HCT116 (cell line): ENCODE data around the gene PAM16. TPM values are rescaled to one million over a fixed set of nuclear protein-coding genes. Genes with fewer than 3 reads are reported as not detected.
A peak's percentile ranks its signal among the peaks of the same experiment; 100 is the strongest.

Source experiments
- ATAC-seq: fragments of 200-7000 bp; cut with Tn5 transposase; 2 replicates; pipeline ENCODE4 v1.9.1; 2020; ENCODE audit warnings: mild to moderate bottlenecking, moderate library complexity
- BruUV-seq: library from RNA; stranded (reverse); fragments of 400-500 nt; replicated peaks from 2 replicates; lab custom pipeline; 2021; lab: Mats Ljungman, UMichigan
- CTCF ChIA-PET: fragments of 300-600 bp; sonication (Branson Sonifier 250); formaldehyde crosslinking; loops from one replicate; lab custom pipeline; 2021; ENCODE audit warnings: antibody characterized with exemption; lab: Charles Lee
- POLR2A ChIA-PET: fragments of 300-600, 350-600 bp; sonication (Branson Sonifier 250); formaldehyde crosslinking; loops from one replicate; lab custom pipeline; 2021; ENCODE audit warnings: antibody characterized with exemption; lab: Charles Lee
- RAD21 ChIA-PET, 2 experiments: fragments of 300-600 bp; sonication (Branson Sonifier 250); formaldehyde crosslinking; loops; one replicate each; lab custom pipeline; 2023; ENCODE audit warnings: low total read pairs in 2 of 2; ENCODE audit not compliant: uncharacterized antibody in 2 of 2, unreplicated experiment in 2 of 2, low non-redundant PET in 1 of 2; lab: Charles Lee
- DNase-seq: peaks from one replicate; pipeline ENCODE4 v3.0.0-alpha.2; 2010; ENCODE audit warnings: low read depth, low spot score
- H2AFZ ChIP-seq: fragments of 200-600 bp; shearing (Covaris generic), sonication (generic); 2 replicates; pipeline ENCODE4 v1.6.1; 2017; ENCODE audit warnings: low read depth, mixed run types, mixed read lengths, antibody characterized with exemption, low read length; ENCODE audit not compliant: poor library complexity, severe bottlenecking
- H3K27ac ChIP-seq: 2 replicates; pipeline ENCODE4 v1.5.1; 2012; ENCODE audit warnings: low read depth, low read length
- H3K27me3 ChIP-seq: fragments of 200-600 bp; sonication (generic); 2 replicates; pipeline ENCODE4 v1.6.1; 2016; ENCODE audit warnings: mixed run types, low read length, mixed read lengths; ENCODE audit not compliant: insufficient read depth
- H3K36me3 ChIP-seq, 2 experiments: fragments of 200-500 bp in 1 of 2; fragments of 200-600 bp in 1 of 2; sonication (Bioruptor generic) in 1 of 2; sonication (generic) in 1 of 2; 2 replicates each; pipeline versions ENCODE4 v1.5.1 to v1.6.1; 2014 to 2016; ENCODE audit warnings: low read length in 2 of 2, inconsistent platforms in 1 of 2, mixed read lengths in 1 of 2, mixed run types in 1 of 2; ENCODE audit not compliant: insufficient read depth in 2 of 2, control insufficient read depth in 1 of 2
- H3K4me1 ChIP-seq, 2 experiments: fragments of 200-600 bp in 1 of 2; sonication (generic) in 1 of 2; 2 replicates each; pipeline versions ENCODE4 v1.5.1 to v1.6.1; 2012 to 2017; ENCODE audit warnings: low read length in 2 of 2, inconsistent platforms in 1 of 2, mild to moderate bottlenecking in 1 of 2, mixed read lengths in 1 of 2, mixed run types in 1 of 2, moderate library complexity in 1 of 2; ENCODE audit not compliant: insufficient read depth in 2 of 2, control insufficient read depth in 1 of 2
- H3K4me2 ChIP-seq: fragments of 200-600 bp; sonication (generic); 2 replicates; pipeline ENCODE4 v1.6.1; 2017; ENCODE audit warnings: mixed run types, low read length, mixed read lengths
- H3K4me3 ChIP-seq, 2 experiments: fragments of 200-600 bp in 1 of 2; sonication (generic) in 1 of 2; replicated peaks in 1 of 2; 2 replicates each; pipeline ENCODE4 v1.5.1; 2011 to 2016; ENCODE audit warnings: low read length in 2 of 2, control low read depth in 1 of 2, low read depth in 1 of 2, mild to moderate bottlenecking in 1 of 2, mixed read lengths in 1 of 2, mixed run types in 1 of 2
- H3K79me2 ChIP-seq: fragments of 200-600 bp; sonication (generic); 2 replicates; pipeline ENCODE4 v1.6.1; 2017; ENCODE audit warnings: mild to moderate bottlenecking, mixed run types, low read length, moderate library complexity, mixed read lengths; ENCODE audit not compliant: insufficient read depth
- H3K9ac ChIP-seq: fragments of 200-600 bp; sonication (generic); 2 replicates; pipeline ENCODE4 v1.6.1; 2016; ENCODE audit warnings: low read length, mixed read lengths
- H3K9me2 ChIP-seq: fragments of 200-600 bp; sonication (generic), shearing (Covaris generic); 2 replicates; pipeline ENCODE4 v1.6.1; 2017; ENCODE audit warnings: mixed run types, mild to moderate bottlenecking, moderate library complexity; ENCODE audit not compliant: insufficient read depth
- H3K9me3 ChIP-seq, 2 experiments: fragments of 200-500 bp in 1 of 2; fragments of 200-600 bp in 1 of 2; sonication (Bioruptor generic) in 1 of 2; sonication (generic) in 1 of 2; 2 replicates each; pipeline ENCODE4 v1.6.1; 2014 to 2017; ENCODE audit warnings: low read length in 2 of 2, mixed read lengths in 2 of 2, inconsistent platforms in 1 of 2, low read depth in 1 of 2, mild to moderate bottlenecking in 1 of 2, mixed run types in 1 of 2, moderate library complexity in 1 of 2; ENCODE audit not compliant: control insufficient read depth in 1 of 2, insufficient read depth in 1 of 2
- H4K20me1 ChIP-seq: fragments of 200-600 bp; sonication (generic), shearing (Covaris generic); 2 replicates; pipeline ENCODE4 v1.6.1; 2017; ENCODE audit warnings: mixed run types, mild to moderate bottlenecking, moderate library complexity; ENCODE audit not compliant: insufficient read depth
- CEBPB ChIP-seq: IDR thresholded peaks from 2 replicates; pipeline ENCODE4 v1.6.1; 2012; ENCODE audit warnings: low read depth
- EGR1 ChIP-seq: IDR thresholded peaks from 2 replicates; pipeline ENCODE4 v1.6.1; 2012; ENCODE audit warnings: low read depth
- ELF1 ChIP-seq: IDR thresholded peaks from 2 replicates; pipeline ENCODE4 v1.6.1; 2012; ENCODE audit warnings: low read depth, borderline replicate concordance
- EZH2 ChIP-seq: fragments of 200-600 bp; sonication (generic); IDR thresholded peaks from 2 replicates; pipeline ENCODE4 v1.6.1; 2017; ENCODE audit warnings: antibody characterized with exemption, mixed run types
- FOSL1 ChIP-seq: IDR thresholded peaks from 2 replicates; pipeline ENCODE4 v1.6.1; 2012; ENCODE audit warnings: low read depth
- POLR2A ChIP-seq: IDR thresholded peaks from 2 replicates; pipeline ENCODE4 v1.7.0; 2011; ENCODE audit warnings: borderline replicate concordance; ENCODE audit not compliant: insufficient read depth, insufficient read length; ENCODE audit errors: extremely low read depth
- POLR2AphosphoS5 ChIP-seq: IDR thresholded peaks from 2 replicates; pipeline ENCODE4 v1.6.1; 2011; ENCODE audit warnings: mild to moderate bottlenecking, low read depth, low read length, moderate library complexity
- RAD21 ChIP-seq: IDR thresholded peaks from 2 replicates; pipeline ENCODE4 v1.6.1; 2012; ENCODE audit warnings: low read depth, mild to moderate bottlenecking
- SIN3A ChIP-seq: IDR thresholded peaks from 2 replicates; pipeline ENCODE4 v1.6.1; 2012; ENCODE audit warnings: low read depth
- SP1 ChIP-seq: IDR thresholded peaks from 2 replicates; pipeline ENCODE4 v1.6.1; 2012; ENCODE audit warnings: low read depth
- SRF ChIP-seq: IDR thresholded peaks from 2 replicates; pipeline ENCODE4 v1.6.1; 2012; ENCODE audit warnings: low read depth
- TCF7L2 ChIP-seq: IDR thresholded peaks from 2 replicates; pipeline ENCODE4 v1.7.0; 2011; ENCODE audit warnings: borderline replicate concordance, inconsistent platforms; ENCODE audit not compliant: insufficient read depth, insufficient read length; ENCODE audit errors: extremely low read depth
- ZFX ChIP-seq: fragments of 450-650 bp; IDR thresholded peaks from 2 replicates; pipeline ENCODE4 v1.6.1; 2017
- ZNF274 ChIP-seq: fragments of 200-500 bp; sonication (Bioruptor generic); IDR thresholded peaks from 2 replicates; pipeline ENCODE4 v1.6.1; 2014; ENCODE audit warnings: mild to moderate bottlenecking, low read depth, low read length, inconsistent platforms
- intact Hi-C: fragments of 100-400 bp; cut with micrococcal nuclease; formaldehyde crosslinking; loops from 2 replicates; pipeline ENCODE4 v1.10.0; 2022
- total RNA-seq: library from RNA; stranded (reverse); gene quantifications from one replicate; pipeline ENCODE4 v1.2.1, GENCODE V29; 2021; ENCODE audit not compliant: unreplicated experiment
- TF ChIP-seq, protein P1 (sequence below), 3 experiments: fragments of 200-600 bp in 1 of 3; sonication (generic) in 1 of 3; IDR thresholded peaks in 2 of 3; conservative IDR thresholded peaks in 1 of 3; 2 replicates each; pipeline ENCODE4 v1.5.1; 2012 to 2017; ENCODE audit warnings: low read depth in 2 of 3, low read length in 2 of 3, antibody characterized with exemption in 1 of 3, borderline replicate concordance in 1 of 3, control low read depth in 1 of 3, mild to moderate bottlenecking in 1 of 3, mixed read lengths in 1 of 3, mixed run types in 1 of 3, moderate library complexity in 1 of 3; ENCODE audit not compliant: insufficient read depth in 1 of 3
- TF ChIP-seq, protein P2 (sequence below): IDR thresholded peaks from 2 replicates; pipeline ENCODE4 v1.6.1; 2011; ENCODE audit warnings: mild to moderate bottlenecking, low read length, moderate library complexity; ENCODE audit not compliant: insufficient replicate concordance; ENCODE audit errors: extremely low read depth
- TF ChIP-seq, protein P3 (sequence below): IDR thresholded peaks from 2 replicates; pipeline ENCODE4 v1.6.1; 2012; ENCODE audit warnings: low read depth
- TF ChIP-seq, protein P4 (sequence below): IDR thresholded peaks from 2 replicates; pipeline ENCODE4 v1.6.1; 2012
- TF ChIP-seq, protein P5 (sequence below): IDR thresholded peaks from 2 replicates; pipeline ENCODE4 v1.6.1; 2012

PAM16 gene
- total RNA-seq, 1 experiment from 2014 or later, result 102 TPM

DNA sequence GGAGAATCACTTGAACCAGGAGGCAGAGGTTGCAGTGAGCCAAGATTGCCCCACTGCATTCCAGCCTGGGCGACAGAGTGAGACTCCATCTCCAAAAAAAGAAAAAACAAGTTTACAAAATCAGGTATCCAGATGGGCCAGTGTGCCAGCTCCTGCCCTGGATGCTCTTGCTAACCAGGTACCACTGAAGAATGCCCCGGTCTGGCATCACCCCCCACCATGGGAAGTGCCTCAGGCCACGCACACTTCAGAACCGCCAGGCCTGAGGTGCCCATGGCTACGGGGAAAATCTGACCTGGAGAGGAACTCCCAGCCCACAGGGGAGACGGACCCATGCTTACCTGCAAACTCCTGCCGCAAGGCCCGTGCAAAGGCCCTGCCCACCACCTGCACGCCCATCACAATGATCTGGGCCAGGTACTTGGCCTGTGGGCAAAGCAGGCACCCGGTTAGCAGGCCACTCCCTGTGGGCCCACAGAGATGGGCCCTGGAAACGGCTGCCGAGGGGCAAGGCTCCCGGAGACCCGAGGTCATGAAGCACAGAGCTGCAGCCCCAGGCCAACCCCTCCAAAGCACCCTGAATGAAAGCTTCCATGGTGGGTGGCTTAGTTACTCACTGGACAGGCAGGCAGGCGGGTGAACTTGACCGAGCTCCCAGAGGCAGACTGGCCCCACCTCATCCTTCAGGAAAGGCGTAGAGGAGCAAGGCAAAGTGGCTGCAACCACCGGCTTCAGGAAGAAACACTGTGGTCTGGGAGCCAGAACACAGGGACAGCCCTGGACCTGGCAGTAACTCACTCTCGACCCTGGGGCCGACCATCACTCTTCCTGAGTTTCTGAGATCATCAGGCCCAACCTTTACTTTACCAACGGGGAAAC lies 8.0 kb downstream of the PAM16 start:
- no peak overlapping the region for H3K4me2 ChIP-seq
- BruUV-seq, result no TSS peak
- peaks cover 8 to 21% of the 10 kb centered on the region in 2 experiments; a peak in 2 of 4 replicates for H3K36me3 ChIP-seq
- ChIA-PET POLR2A (no interaction called here), CTCF (no interaction called here), RAD21 (no interaction called here)
- H3K4me3 ChIP-seq, result no peak overlapping the region
- no peaks in the 10 kb centered on the region for H3K4me1 ChIP-seq
- intact Hi-C loops, result no loop called here
- H2AFZ ChIP-seq, result no peak overlapping the region
- no peak overlapping the region for H3K9ac ChIP-seq
- no peaks in the 10 kb centered on the region for H3K27me3 ChIP-seq
- H4K20me1 ChIP-seq, result peaks cover 9% of the 10 kb centered on the region; the same call in 1 of the 2 replicates
- no peaks in the 10 kb centered on the region for H3K9me3 ChIP-seq
- no peak for ATAC-seq
- peak overlapping the region; percentile 30; the same call in 1 of the 2 replicates for H3K27ac ChIP-seq
- H3K79me2 ChIP-seq, result peaks cover 81% of the 10 kb centered on the region
- DNase-seq, result no peak
- no peaks in the 10 kb centered on the region for H3K9me2 ChIP-seq
- TF ChIP-seq EZH2 (no peak), FOSL1 (no peak), SP1 (no peak), ELF1 (no peak), ZNF274 (no peak), EGR1 (no peak), CEBPB (no peak), SIN3A (no peak), TCF7L2 (no peak), RAD21 (no peak), ZFX (no peak), POLR2AphosphoS5 (no peak), POLR2A (no peak), SRF (no peak)
- TF ChIP-seq, protein P1, sequence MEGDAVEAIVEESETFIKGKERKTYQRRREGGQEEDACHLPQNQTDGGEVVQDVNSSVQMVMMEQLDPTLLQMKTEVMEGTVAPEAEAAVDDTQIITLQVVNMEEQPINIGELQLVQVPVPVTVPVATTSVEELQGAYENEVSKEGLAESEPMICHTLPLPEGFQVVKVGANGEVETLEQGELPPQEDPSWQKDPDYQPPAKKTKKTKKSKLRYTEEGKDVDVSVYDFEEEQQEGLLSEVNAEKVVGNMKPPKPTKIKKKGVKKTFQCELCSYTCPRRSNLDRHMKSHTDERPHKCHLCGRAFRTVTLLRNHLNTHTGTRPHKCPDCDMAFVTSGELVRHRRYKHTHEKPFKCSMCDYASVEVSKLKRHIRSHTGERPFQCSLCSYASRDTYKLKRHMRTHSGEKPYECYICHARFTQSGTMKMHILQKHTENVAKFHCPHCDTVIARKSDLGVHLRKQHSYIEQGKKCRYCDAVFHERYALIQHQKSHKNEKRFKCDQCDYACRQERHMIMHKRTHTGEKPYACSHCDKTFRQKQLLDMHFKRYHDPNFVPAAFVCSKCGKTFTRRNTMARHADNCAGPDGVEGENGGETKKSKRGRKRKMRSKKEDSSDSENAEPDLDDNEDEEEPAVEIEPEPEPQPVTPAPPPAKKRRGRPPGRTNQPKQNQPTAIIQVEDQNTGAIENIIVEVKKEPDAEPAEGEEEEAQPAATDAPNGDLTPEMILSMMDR (IDR thresholded peaks at IDR 0.05 in 2 of 3, conservative IDR thresholded peaks at IDR 0.05 in 1 of 3; ENCODE audit: borderline replicate concordance in 1 of 3, insufficient read depth in 1 of 3, low read depth in 2 of 3, low read length in 2 of 3), result no peak
- TF ChIP-seq, protein P2, sequence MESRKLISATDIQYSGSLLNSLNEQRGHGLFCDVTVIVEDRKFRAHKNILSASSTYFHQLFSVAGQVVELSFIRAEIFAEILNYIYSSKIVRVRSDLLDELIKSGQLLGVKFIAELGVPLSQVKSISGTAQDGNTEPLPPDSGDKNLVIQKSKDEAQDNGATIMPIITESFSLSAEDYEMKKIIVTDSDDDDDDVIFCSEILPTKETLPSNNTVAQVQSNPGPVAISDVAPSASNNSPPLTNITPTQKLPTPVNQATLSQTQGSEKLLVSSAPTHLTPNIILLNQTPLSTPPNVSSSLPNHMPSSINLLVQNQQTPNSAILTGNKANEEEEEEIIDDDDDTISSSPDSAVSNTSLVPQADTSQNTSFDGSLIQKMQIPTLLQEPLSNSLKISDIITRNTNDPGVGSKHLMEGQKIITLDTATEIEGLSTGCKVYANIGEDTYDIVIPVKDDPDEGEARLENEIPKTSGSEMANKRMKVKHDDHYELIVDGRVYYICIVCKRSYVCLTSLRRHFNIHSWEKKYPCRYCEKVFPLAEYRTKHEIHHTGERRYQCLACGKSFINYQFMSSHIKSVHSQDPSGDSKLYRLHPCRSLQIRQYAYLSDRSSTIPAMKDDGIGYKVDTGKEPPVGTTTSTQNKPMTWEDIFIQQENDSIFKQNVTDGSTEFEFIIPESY, result no peak
- TF ChIP-seq, protein P3, sequence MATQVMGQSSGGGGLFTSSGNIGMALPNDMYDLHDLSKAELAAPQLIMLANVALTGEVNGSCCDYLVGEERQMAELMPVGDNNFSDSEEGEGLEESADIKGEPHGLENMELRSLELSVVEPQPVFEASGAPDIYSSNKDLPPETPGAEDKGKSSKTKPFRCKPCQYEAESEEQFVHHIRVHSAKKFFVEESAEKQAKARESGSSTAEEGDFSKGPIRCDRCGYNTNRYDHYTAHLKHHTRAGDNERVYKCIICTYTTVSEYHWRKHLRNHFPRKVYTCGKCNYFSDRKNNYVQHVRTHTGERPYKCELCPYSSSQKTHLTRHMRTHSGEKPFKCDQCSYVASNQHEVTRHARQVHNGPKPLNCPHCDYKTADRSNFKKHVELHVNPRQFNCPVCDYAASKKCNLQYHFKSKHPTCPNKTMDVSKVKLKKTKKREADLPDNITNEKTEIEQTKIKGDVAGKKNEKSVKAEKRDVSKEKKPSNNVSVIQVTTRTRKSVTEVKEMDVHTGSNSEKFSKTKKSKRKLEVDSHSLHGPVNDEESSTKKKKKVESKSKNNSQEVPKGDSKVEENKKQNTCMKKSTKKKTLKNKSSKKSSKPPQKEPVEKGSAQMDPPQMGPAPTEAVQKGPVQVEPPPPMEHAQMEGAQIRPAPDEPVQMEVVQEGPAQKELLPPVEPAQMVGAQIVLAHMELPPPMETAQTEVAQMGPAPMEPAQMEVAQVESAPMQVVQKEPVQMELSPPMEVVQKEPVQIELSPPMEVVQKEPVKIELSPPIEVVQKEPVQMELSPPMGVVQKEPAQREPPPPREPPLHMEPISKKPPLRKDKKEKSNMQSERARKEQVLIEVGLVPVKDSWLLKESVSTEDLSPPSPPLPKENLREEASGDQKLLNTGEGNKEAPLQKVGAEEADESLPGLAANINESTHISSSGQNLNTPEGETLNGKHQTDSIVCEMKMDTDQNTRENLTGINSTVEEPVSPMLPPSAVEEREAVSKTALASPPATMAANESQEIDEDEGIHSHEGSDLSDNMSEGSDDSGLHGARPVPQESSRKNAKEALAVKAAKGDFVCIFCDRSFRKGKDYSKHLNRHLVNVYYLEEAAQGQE, result no peak
- TF ChIP-seq, protein P4, sequence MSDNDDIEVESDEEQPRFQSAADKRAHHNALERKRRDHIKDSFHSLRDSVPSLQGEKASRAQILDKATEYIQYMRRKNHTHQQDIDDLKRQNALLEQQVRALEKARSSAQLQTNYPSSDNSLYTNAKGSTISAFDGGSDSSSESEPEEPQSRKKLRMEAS, result no peak
- TF ChIP-seq, protein P5, sequence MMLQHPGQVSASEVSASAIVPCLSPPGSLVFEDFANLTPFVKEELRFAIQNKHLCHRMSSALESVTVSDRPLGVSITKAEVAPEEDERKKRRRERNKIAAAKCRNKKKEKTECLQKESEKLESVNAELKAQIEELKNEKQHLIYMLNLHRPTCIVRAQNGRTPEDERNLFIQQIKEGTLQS, result no peak
